Measurements from ENCODE around the gene MAT1A.

GRCh38 chr10:80284522-80284921 is 4.9 kb downstream of the MAT1A start:
- TF ChIP-seq CTCF (IDR thresholded peaks at IDR 0.05 in 2 of 3, conservative IDR thresholded peaks at IDR 0.05 in 1 of 3; ENCODE audit: borderline replicate concordance in 1 of 3, insufficient read depth in 1 of 3, low read depth in 2 of 3, low read length in 2 of 3) (no peak), EZH2 (IDR thresholded peaks at IDR 0.05) (no peak), POLR2AphosphoS5 (IDR thresholded peaks at IDR 0.05; ENCODE audit: low read depth, low read length) (no peak), CEBPB (IDR thresholded peaks at IDR 0.05; ENCODE audit: low read depth) (no peak), SRF (IDR thresholded peaks at IDR 0.05; ENCODE audit: low read depth) (no peak), ZBTB33 (IDR thresholded peaks at IDR 0.05; ENCODE audit: extremely low read depth, insufficient replicate concordance, low read length) (no peak), POLR2A (IDR thresholded peaks at IDR 0.05; ENCODE audit: borderline replicate concordance, extremely low read depth, insufficient read depth, insufficient read length) (no peak), ELF1 (IDR thresholded peaks at IDR 0.05; ENCODE audit: borderline replicate concordance, low read depth) (no peak), MAX (IDR thresholded peaks at IDR 0.05) (no peak), SP1 (IDR thresholded peaks at IDR 0.05; ENCODE audit: low read depth) (no peak)
